ENCODE results near the gene ARHGDIG.

ARHGDIG gene

DNA sequence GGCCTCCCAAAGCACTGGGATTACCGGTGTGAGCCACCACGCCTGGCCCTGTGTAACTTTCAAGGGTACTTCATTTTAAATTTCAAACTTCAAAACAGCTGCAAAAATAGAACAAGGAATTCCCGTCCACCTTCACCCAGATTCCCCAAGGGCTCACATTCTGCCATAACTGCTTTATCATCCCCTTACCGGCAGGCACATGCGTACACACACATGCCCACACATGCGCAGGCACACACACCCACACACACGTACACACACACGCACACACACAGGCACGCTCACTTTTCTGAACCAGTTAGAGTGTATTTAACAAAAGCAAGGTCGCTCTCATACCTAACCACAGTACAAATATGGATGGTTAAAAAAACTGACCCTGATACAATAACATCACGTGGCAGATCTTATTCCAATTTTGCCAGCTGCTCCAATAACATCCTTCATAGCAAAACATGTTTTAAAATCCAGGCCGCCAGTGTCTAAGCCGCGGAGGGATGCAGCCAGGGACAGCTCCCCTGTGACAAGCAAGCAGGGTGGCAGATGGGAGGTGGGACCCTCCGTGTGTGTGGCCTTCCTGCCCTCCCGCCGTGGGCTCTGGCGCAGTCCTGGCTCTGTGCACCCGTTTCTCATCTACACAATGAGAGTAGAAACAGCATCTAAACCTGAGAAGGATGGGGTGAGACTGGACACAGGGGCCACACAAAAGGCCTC is 25.7 kb downstream of the ARHGDIG start:
- no peaks in the 10 kb centered on the region for H3K9me3 ChIP-seq (ENCODE audit: control insufficient read depth, insufficient read depth, low read length)
- H3K4me3 ChIP-seq (ENCODE audit: low read length), result no peak overlapping the region
- no peak overlapping the region for H3K27ac ChIP-seq (ENCODE audit: low read depth, low read length)
- TF ChIP-seq, protein P1, sequence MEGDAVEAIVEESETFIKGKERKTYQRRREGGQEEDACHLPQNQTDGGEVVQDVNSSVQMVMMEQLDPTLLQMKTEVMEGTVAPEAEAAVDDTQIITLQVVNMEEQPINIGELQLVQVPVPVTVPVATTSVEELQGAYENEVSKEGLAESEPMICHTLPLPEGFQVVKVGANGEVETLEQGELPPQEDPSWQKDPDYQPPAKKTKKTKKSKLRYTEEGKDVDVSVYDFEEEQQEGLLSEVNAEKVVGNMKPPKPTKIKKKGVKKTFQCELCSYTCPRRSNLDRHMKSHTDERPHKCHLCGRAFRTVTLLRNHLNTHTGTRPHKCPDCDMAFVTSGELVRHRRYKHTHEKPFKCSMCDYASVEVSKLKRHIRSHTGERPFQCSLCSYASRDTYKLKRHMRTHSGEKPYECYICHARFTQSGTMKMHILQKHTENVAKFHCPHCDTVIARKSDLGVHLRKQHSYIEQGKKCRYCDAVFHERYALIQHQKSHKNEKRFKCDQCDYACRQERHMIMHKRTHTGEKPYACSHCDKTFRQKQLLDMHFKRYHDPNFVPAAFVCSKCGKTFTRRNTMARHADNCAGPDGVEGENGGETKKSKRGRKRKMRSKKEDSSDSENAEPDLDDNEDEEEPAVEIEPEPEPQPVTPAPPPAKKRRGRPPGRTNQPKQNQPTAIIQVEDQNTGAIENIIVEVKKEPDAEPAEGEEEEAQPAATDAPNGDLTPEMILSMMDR (IDR thresholded peaks at IDR 0.05; ENCODE audit: low read depth, low read length, poor library complexity, severe bottlenecking), result no peak
- TF ChIP-seq EZH2phosphoT487 (IDR thresholded peaks at IDR 0.05; ENCODE audit: borderline replicate concordance, low read length), result no peak
- no peaks in the 10 kb centered on the region for H3K4me1 ChIP-seq (ENCODE audit: control insufficient read depth, low read length)
- H3K4me2 ChIP-seq (ENCODE audit: low read length), result no peak overlapping the region
- no peaks in the 10 kb centered on the region for H3K27me3 ChIP-seq (ENCODE audit: control insufficient read depth, low read length)
- no peaks in the 10 kb centered on the region for H4K20me1 ChIP-seq (ENCODE audit: control insufficient read depth, insufficient read depth, low read depth, low read length)
- H3K79me2 ChIP-seq (ENCODE audit: control insufficient read depth, low read length), result no peaks in the 10 kb centered on the region
- H3K36me3 ChIP-seq (ENCODE audit: control insufficient read depth, low read length), result peaks cover 14% of the 10 kb centered on the region; the same call in 1 of the 2 replicates
- no peaks in the 10 kb centered on the region for H3F3A ChIP-seq (ENCODE audit: control insufficient read depth, insufficient read depth)
- H3K9me2 ChIP-seq (replicated peaks; ENCODE audit: control insufficient read depth, low read length), result no peaks in the 10 kb centered on the region

DNA sequence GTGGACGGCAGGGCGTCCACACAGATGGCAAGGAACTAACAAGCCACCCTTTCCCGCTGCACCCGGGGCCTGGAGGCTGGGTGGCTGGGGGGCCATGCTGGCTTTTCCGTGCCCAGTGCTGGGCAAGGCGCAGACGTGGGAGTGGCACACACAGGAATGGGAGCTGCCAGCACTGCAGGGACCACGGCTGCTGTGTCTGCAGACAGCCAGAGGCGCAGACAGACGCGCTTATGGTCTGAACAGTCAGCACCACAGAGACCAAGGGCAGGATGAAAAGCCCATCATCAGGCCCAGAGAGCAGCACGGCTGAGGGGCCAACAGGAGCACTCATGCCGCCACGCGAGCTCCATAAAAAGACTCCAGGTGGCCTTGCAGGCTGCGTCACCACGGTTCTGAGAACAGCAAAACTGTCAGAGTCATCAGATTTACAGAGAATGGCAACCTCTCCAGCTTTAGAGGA is 26.6 kb downstream of the ARHGDIG start:
- H3F3A ChIP-seq (ENCODE audit: control insufficient read depth, insufficient read depth), result no peaks in the 10 kb centered on the region
- H4K20me1 ChIP-seq (ENCODE audit: control insufficient read depth, insufficient read depth, low read depth, low read length), result no peaks in the 10 kb centered on the region
- H3K4me3 ChIP-seq (ENCODE audit: low read length), result no peak overlapping the region
- no peak overlapping the region for H3K4me2 ChIP-seq (ENCODE audit: low read length)
- no peaks in the 10 kb centered on the region for H3K4me1 ChIP-seq (ENCODE audit: control insufficient read depth, low read length)
- H3K27me3 ChIP-seq (ENCODE audit: control insufficient read depth, low read length), result no peaks in the 10 kb centered on the region
- peaks cover 15% of the 10 kb centered on the region; the same call in 1 of the 2 replicates for H3K36me3 ChIP-seq (ENCODE audit: control insufficient read depth, low read length)
- no peaks in the 10 kb centered on the region for H3K9me2 ChIP-seq (replicated peaks; ENCODE audit: control insufficient read depth, low read length)
- H3K79me2 ChIP-seq (ENCODE audit: control insufficient read depth, low read length), result no peaks in the 10 kb centered on the region
- no peak overlapping the region for H3K27ac ChIP-seq (ENCODE audit: low read depth, low read length)
- no peaks in the 10 kb centered on the region for H3K9me3 ChIP-seq (ENCODE audit: control insufficient read depth, insufficient read depth, low read length)
- TF ChIP-seq, protein P1 (IDR thresholded peaks at IDR 0.05; ENCODE audit: low read depth, low read length, poor library complexity, severe bottlenecking), result no peak
- TF ChIP-seq EZH2phosphoT487 (IDR thresholded peaks at IDR 0.05; ENCODE audit: borderline replicate concordance, low read length), result no peak

DNA sequence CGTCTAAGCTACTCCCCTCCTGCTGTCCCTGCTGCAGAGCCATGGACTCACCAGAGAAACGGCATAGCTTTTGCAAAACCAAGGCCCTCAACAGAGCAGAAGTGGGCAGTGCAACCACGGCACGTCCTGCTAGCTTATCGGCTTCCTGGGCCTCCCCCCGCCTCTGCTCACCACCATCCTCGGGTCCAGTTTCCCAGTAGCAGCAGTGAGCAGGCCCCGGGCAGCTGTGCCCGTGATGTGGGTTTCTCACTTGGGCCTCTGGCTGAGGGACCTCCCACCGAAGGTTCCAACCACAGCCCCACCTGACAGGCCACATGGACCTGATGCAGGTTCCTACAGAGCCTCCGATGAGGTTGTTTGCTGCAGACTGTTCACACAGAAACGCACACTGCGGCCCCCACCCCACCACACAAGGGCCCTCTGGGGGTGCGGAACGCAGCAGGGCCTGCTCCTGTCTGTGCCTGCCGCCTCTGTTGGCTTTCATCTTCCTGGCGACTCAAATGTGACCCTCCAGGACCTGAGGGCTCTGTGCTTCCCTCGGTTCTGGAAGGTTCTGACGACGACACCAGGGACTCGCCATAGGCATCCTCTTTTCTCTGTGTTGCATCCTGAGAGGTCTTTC is 27.4 kb downstream of the ARHGDIG start:
- Histone ChIP-seq H3K4me1 (ENCODE audit: control insufficient read depth, low read length) (no peaks in the 10 kb centered on the region), H3K27me3 (ENCODE audit: control insufficient read depth, low read length) (no peaks in the 10 kb centered on the region), H3K79me2 (ENCODE audit: control insufficient read depth, low read length) (peaks cover 2% of the 10 kb centered on the region; the same call in 1 of the 2 replicates), H3K27ac (ENCODE audit: low read depth, low read length) (no peak overlapping the region), H3F3A (ENCODE audit: control insufficient read depth, insufficient read depth) (no peaks in the 10 kb centered on the region), H3K9me3 (ENCODE audit: control insufficient read depth, insufficient read depth, low read length) (no peaks in the 10 kb centered on the region), H4K20me1 (ENCODE audit: control insufficient read depth, insufficient read depth, low read depth, low read length) (no peaks in the 10 kb centered on the region), H3K4me3 (ENCODE audit: low read length) (no peak overlapping the region), H3K4me2 (ENCODE audit: low read length) (no peak overlapping the region), H3K9me2 (replicated peaks; ENCODE audit: control insufficient read depth, low read length) (no peaks in the 10 kb centered on the region), H3K36me3 (ENCODE audit: control insufficient read depth, low read length) (peaks cover 18% of the 10 kb centered on the region; the same call in 1 of the 2 replicates)
- TF ChIP-seq, protein P1 (IDR thresholded peaks at IDR 0.05; ENCODE audit: low read depth, low read length, poor library complexity, severe bottlenecking), result no peak
- no peak for TF ChIP-seq EZH2phosphoT487 (IDR thresholded peaks at IDR 0.05; ENCODE audit: borderline replicate concordance, low read length)

Measured in DOHH2 (cell line).